Astrocyte (in vitro differentiated cells and primary cell): ENCODE results near the gene COL27A1.
A peak's percentile ranks its signal among the peaks of the same experiment; 100 is the strongest.

ENCODE experiments used
- CTCF ChIP-seq: IDR thresholded peaks from 2 replicates; pipeline ENCODE4 v1.5.1; 2011; ENCODE audit warnings: low read depth, mild to moderate bottlenecking, inconsistent platforms, low read length, moderate library complexity; ENCODE audit not compliant: insufficient read depth
- EZH2 ChIP-seq: IDR thresholded peaks from 2 replicates; pipeline ENCODE4 v1.6.1; 2012; ENCODE audit warnings: mild to moderate bottlenecking, low read length, inconsistent platforms; ENCODE audit not compliant: insufficient read depth

GRCh38 chr9:114271556-114272510, 116.5 kb downstream of the COL27A1 start:
- TF ChIP-seq CTCF (peak; percentile 29), EZH2 (no peak)
